Activated naive CD4-positive, alpha-beta T cell treated with anti-CD3 and anti-CD28 coated beads, Interleukin-2, amount 10 ng/mL, durations not matched to agents 7 days and 5 days (primary cell): ENCODE results near the gene FKBP1B.
"Not testable (repeated sequence)": the region's sequence is repeated elsewhere in the genome, so short reads cannot be mapped to it uniquely, and the experiment has no call there.

Source experiments
- CTCF ChIA-PET: fragments of 350-600 bp; sonication (Branson Sonifier 250); formaldehyde crosslinking; loops from one replicate; lab custom pipeline; 2021; ENCODE audit warnings: antibody characterized with exemption; lab: Charles Lee
- DNase-seq: peaks from one replicate; pipeline ENCODE4 v3.0.0-alpha.2; 2020
- H3K27ac Mint-ChIP-seq: one replicate; pipeline ENCODE4 v1.8.0; 2021; ENCODE audit warnings: mild to moderate bottlenecking, moderate library complexity, mixed read lengths
- H3K27me3 Mint-ChIP-seq: one replicate; pipeline ENCODE4 v1.8.0; 2021; ENCODE audit warnings: mild to moderate bottlenecking, mixed read lengths
- H3K36me3 Mint-ChIP-seq: one replicate; pipeline ENCODE4 v1.8.0; 2021; ENCODE audit warnings: mixed read lengths
- H3K4me1 Mint-ChIP-seq: one replicate; pipeline ENCODE4 v1.8.0; 2021; ENCODE audit warnings: mixed read lengths
- H3K4me3 Mint-ChIP-seq: one replicate; pipeline ENCODE4 v1.8.0; 2021; ENCODE audit warnings: mild to moderate bottlenecking, moderate library complexity, mixed read lengths
- H3K9me3 Mint-ChIP-seq: one replicate; pipeline ENCODE4 v1.8.0; 2021; ENCODE audit warnings: mixed read lengths

FKBP1B gene

GRCh38 chr2:24085200-24085489, 35.6 kb downstream of the FKBP1B start:
- Mint-ChIP-seq H3K27ac (no peak overlapping the region), H3K27me3 (no peaks in the 10 kb centered on the region), H3K4me3 (peak overlapping the region; percentile 90), H3K4me1 (peaks cover 16% of the 10 kb centered on the region), H3K9me3 (no peaks in the 10 kb centered on the region), H3K36me3 (peaks cover 4% of the 10 kb centered on the region)
- CTCF ChIA-PET, result interaction anchor here (1.0 to 3.4 kb wide), 12 partner anchors 9 to 296 kb away, joined by 3 to 43 read pairs (median 4); partner anchors contain the start of genes ATAD2B and SF3B6
- no peak for DNase-seq

GRCh38 chr2:24086241-24086640, 36.7 kb downstream of the FKBP1B start:
- no peak for DNase-seq
- no peaks in the 10 kb centered on the region for H3K27me3 Mint-ChIP-seq
- CTCF ChIA-PET, result no interaction called here
- H3K4me1 Mint-ChIP-seq, result peaks cover 16% of the 10 kb centered on the region
- H3K27ac Mint-ChIP-seq, result no peak overlapping the region
- H3K9me3 Mint-ChIP-seq, result no peaks in the 10 kb centered on the region
- H3K36me3 Mint-ChIP-seq, result peaks cover 4% of the 10 kb centered on the region
- no peak overlapping the region for H3K4me3 Mint-ChIP-seq

- H3K27ac Mint-ChIP-seq, result no peak overlapping the region
- H3K27me3 Mint-ChIP-seq, result no peaks in the 10 kb centered on the region
- peaks cover 4% of the 10 kb centered on the region for H3K36me3 Mint-ChIP-seq
- CTCF ChIA-PET, result interaction anchor here (0.7 to 1.0 kb wide), 2 partner anchors 57 to 160 kb away, joined by 3 read pairs; partner anchors contain the start of gene ATAD2B
- peaks cover 16% of the 10 kb centered on the region for H3K4me1 Mint-ChIP-seq
- no peak overlapping the region for H3K4me3 Mint-ChIP-seq
- H3K9me3 Mint-ChIP-seq, result no peaks in the 10 kb centered on the region
- no peak for DNase-seq
These were observed 37.5 kb downstream of the FKBP1B start for GRCh38 chr2:24087032-24087431.

- H3K27me3 Mint-ChIP-seq, result no peaks in the 10 kb centered on the region
- no peak overlapping the region for H3K27ac Mint-ChIP-seq
- H3K4me1 Mint-ChIP-seq, result peaks cover 10% of the 10 kb centered on the region
- CTCF ChIA-PET, result no interaction called here
- no peaks in the 10 kb centered on the region for H3K9me3 Mint-ChIP-seq
- DNase-seq, result no peak
- H3K4me3 Mint-ChIP-seq, result no peak overlapping the region
- no peaks in the 10 kb centered on the region for H3K36me3 Mint-ChIP-seq
These were observed 39.3 kb downstream of the FKBP1B start for GRCh38 chr2:24088821-24089359.

GRCh38 chr2:24093270-24093669, 43.7 kb downstream of the FKBP1B start:
- H3K27me3 Mint-ChIP-seq, DNase-seq, H3K27ac Mint-ChIP-seq, CTCF ChIA-PET, H3K9me3 Mint-ChIP-seq, H3K36me3 Mint-ChIP-seq, H3K4me3 Mint-ChIP-seq, H3K4me1 Mint-ChIP-seq: not testable (repeated sequence)

- DNase-seq, H3K36me3 Mint-ChIP-seq, H3K4me1 Mint-ChIP-seq, H3K4me3 Mint-ChIP-seq, H3K27me3 Mint-ChIP-seq, H3K9me3 Mint-ChIP-seq, H3K27ac Mint-ChIP-seq: not testable (repeated sequence)
- CTCF ChIA-PET, result interaction anchor here (2.3 kb wide), 1 partner anchor 11 kb away, joined by 12 read pairs; the partner anchor contains the start of gene TP53I3
These were observed 45.7 kb downstream of the FKBP1B start for GRCh38 chr2:24095171-24095677.

- H3K27ac Mint-ChIP-seq, CTCF ChIA-PET, H3K36me3 Mint-ChIP-seq, H3K27me3 Mint-ChIP-seq, H3K4me1 Mint-ChIP-seq, DNase-seq, H3K4me3 Mint-ChIP-seq: not testable (repeated sequence)
- peaks cover 12% of the 10 kb centered on the region for H3K9me3 Mint-ChIP-seq
These were observed 51.2 kb downstream of the FKBP1B start for GRCh38 chr2:24100732-24101131.

GRCh38 chr2:24101992-24102391, 52.5 kb downstream of the FKBP1B start:
- CTCF ChIA-PET, result no interaction called here
- H3K27me3 Mint-ChIP-seq, result no peaks in the 10 kb centered on the region

GRCh38 chr2:24102677-24103076, 53.1 kb downstream of the FKBP1B start:
- CTCF ChIA-PET, result no interaction called here
- Mint-ChIP-seq H3K27ac (no peak overlapping the region), H3K4me3 (no peak overlapping the region), H3K36me3 (peaks cover 4% of the 10 kb centered on the region), H3K27me3 (no peaks in the 10 kb centered on the region), H3K4me1 (no peaks in the 10 kb centered on the region), H3K9me3 (peaks cover 25% of the 10 kb centered on the region)
- no peak for DNase-seq

More at GRCh38 chr2:24101992-24102391, 52.5 kb downstream of the FKBP1B start:
- Mint-ChIP-seq H3K27ac (no peak overlapping the region), H3K4me1 (no peaks in the 10 kb centered on the region), H3K36me3 (peaks cover 4% of the 10 kb centered on the region), H3K4me3 (no peak overlapping the region), H3K9me3 (peaks cover 20% of the 10 kb centered on the region)
- DNase-seq, result no peak

GRCh38 chr2:24104110-24104650, 54.6 kb downstream of the FKBP1B start:
- no peak for DNase-seq
- CTCF ChIA-PET, result no interaction called here
- H3K27me3 Mint-ChIP-seq, result no peaks in the 10 kb centered on the region
- no peaks in the 10 kb centered on the region for H3K4me1 Mint-ChIP-seq
- H3K36me3 Mint-ChIP-seq, result peaks cover 4% of the 10 kb centered on the region
- H3K27ac Mint-ChIP-seq, result peak overlapping the region; percentile 37
- peaks cover 28% of the 10 kb centered on the region for H3K9me3 Mint-ChIP-seq
- H3K4me3 Mint-ChIP-seq, result no peak overlapping the region

GRCh38 chr2:24104906-24105305, 55.4 kb downstream of the FKBP1B start:
- CTCF ChIA-PET, result no interaction called here
- DNase-seq, result no peak
- Mint-ChIP-seq H3K36me3 (peaks cover 4% of the 10 kb centered on the region), H3K4me1 (no peaks in the 10 kb centered on the region), H3K4me3 (no peak overlapping the region), H3K27me3 (no peaks in the 10 kb centered on the region), H3K9me3 (peaks cover 25% of the 10 kb centered on the region), H3K27ac (no peak overlapping the region)

- Mint-ChIP-seq H3K4me3 (no peak overlapping the region), H3K9me3 (peaks cover 21% of the 10 kb centered on the region), H3K36me3 (peaks cover 4% of the 10 kb centered on the region), H3K27ac (no peak overlapping the region), H3K27me3 (no peaks in the 10 kb centered on the region), H3K4me1 (no peaks in the 10 kb centered on the region)
- no peak for DNase-seq
- CTCF ChIA-PET, result interaction anchor here (1.3 kb wide), 1 partner anchor 22 kb away, joined by 4 read pairs; no protein-coding TSS in a partner anchor
These were observed 56.3 kb downstream of the FKBP1B start for GRCh38 chr2:24105816-24106215.

GRCh38 chr2:24106786-24107185, 57.2 kb downstream of the FKBP1B start:
- no peak for DNase-seq
- H3K9me3 Mint-ChIP-seq, result peaks cover 19% of the 10 kb centered on the region
- H3K36me3 Mint-ChIP-seq, result peaks cover 4% of the 10 kb centered on the region
- no peak overlapping the region for H3K27ac Mint-ChIP-seq
- no peak overlapping the region for H3K4me3 Mint-ChIP-seq
- CTCF ChIA-PET, result interaction anchor here (1.1 to 1.3 kb wide), 2 partner anchors 23 to 57 kb away, joined by 3 to 4 read pairs; no protein-coding TSS in a partner anchor
- H3K27me3 Mint-ChIP-seq, result no peaks in the 10 kb centered on the region
- no peaks in the 10 kb centered on the region for H3K4me1 Mint-ChIP-seq

- peaks cover 4% of the 10 kb centered on the region for H3K36me3 Mint-ChIP-seq
- H3K27me3 Mint-ChIP-seq, result no peaks in the 10 kb centered on the region
- no peak overlapping the region for H3K27ac Mint-ChIP-seq
- H3K4me1 Mint-ChIP-seq, result no peaks in the 10 kb centered on the region
- DNase-seq, result no peak
- CTCF ChIA-PET, result interaction anchor here (1.1 kb wide), 1 partner anchor 57 kb away, joined by 3 read pairs; no protein-coding TSS in a partner anchor
- H3K9me3 Mint-ChIP-seq, result peaks cover 19% of the 10 kb centered on the region
- no peak overlapping the region for H3K4me3 Mint-ChIP-seq
These were observed 57.8 kb downstream of the FKBP1B start for GRCh38 chr2:24107336-24107735.

GRCh38 chr2:24109431-24109830, 59.9 kb downstream of the FKBP1B start:
- H3K4me3 Mint-ChIP-seq, H3K36me3 Mint-ChIP-seq, H3K4me1 Mint-ChIP-seq, CTCF ChIA-PET, H3K27me3 Mint-ChIP-seq, DNase-seq, H3K27ac Mint-ChIP-seq: not testable (repeated sequence)
- H3K9me3 Mint-ChIP-seq, result peaks cover 19% of the 10 kb centered on the region
